ENCODE data around the gene GALNT9.
"Not testable (repeated sequence)": the region's sequence is repeated elsewhere in the genome, so short reads cannot be mapped to it uniquely, and the experiment has no call there.

Gene GALNT9

GRCh38 chr12:132196873-132197390 is 132.5 kb downstream of the GALNT9 start:
- DNase-seq (ENCODE audit: low read depth in 2 of 2), result no peak

DNA sequence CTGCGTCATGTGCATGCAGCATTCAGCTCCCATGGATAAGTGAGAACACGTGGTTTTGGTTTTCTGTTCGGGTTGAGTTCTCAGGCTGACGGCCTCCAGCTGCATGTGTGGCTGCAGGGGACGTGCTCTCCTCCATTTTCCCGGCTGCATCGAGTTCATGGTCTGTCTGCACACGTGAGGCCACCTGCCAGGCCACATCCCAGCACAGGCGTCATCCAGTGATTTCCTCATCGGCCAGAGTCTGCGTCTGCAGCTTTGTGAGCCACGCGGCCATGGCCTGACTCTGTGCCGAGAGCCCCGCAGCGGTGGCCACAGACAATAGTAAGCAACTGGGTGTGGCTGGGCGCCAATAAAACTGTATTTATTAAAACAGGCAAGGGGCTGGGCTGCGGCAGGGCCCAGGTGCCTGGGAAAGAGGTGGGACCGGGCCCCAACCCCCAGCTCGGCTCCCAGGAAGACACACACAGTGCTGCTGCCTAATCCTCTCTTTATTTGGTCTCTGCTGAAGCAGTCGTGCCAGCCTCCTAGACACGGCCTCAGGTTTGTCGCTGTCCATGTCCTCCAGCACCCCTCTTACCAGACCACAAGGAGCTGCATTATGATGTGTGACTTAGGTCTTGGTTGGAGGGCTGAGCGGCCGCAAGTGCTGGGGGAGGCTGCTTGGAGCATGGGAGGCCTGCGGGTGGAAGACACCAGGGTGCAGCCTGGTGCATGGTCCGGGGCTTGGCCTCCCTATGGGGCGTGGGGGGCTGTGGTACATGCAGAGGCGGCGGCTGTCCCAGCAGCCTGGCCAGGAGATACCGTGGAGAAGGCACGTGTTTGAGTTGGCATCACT is 133.1 kb downstream of the GALNT9 start:
- DNase-seq (ENCODE audit: low read depth in 2 of 2), result no peak

- DNase-seq (ENCODE audit: low read depth in 2 of 2), result not testable (repeated sequence)
Observed at GRCh38 chr12:132195242-132195641, 134.1 kb downstream of the GALNT9 start.

- no peak for DNase-seq (ENCODE audit: low read depth in 2 of 2)
Observed at GRCh38 chr12:132194556-132194955, 134.8 kb downstream of the GALNT9 start.

GRCh38 chr12:132194056-132194455 is 135.3 kb downstream of the GALNT9 start:
- DNase-seq (ENCODE audit: low read depth in 2 of 2), result no peak

GRCh38 chr12:132191715-132192553 is 137.5 kb downstream of the GALNT9 start:
- no peak for DNase-seq (ENCODE audit: low read depth in 2 of 2)

GRCh38 chr12:132190834-132191500 is 138.4 kb downstream of the GALNT9 start:
- no peak for DNase-seq (ENCODE audit: low read depth in 2 of 2)

GRCh38 chr12:132190012-132190755 is 139.2 kb downstream of the GALNT9 start:
- DNase-seq (ENCODE audit: low read depth in 2 of 2), result no peak

DNA sequence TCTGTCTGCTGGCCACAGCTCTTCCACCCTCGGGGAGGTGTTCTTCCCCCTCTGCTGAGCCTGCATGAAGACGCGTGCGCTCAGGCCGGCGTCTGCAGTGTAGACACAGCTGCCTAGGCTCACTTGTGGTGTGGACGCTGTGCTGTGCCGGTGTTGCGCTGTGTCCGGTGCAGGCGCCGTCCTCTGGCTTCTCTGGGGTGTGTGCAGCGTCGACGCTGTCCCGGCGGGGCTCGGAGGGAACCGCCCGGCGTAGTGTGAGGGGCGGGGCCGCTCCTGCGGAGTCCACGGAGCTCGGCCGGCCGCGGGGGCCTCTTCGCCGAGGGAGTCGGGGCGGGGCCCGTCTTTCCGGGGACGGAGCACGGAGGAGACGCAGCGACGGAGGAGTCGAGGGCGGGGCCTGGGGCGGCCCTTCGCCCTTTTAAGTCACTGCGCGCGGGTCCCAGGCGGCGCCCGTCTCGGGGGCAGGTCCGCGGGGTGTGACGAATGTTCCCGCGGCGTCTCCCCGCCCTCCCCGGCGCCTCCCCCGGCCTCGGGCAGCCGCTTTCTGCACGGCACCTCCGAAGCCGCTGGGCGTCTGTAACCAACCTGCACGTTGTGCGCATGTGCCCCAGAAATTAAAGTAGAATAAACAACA is 139.9 kb downstream of the GALNT9 start:
- peak; percentile 86 to 87 for DNase-seq (ENCODE audit: low read depth in 2 of 2)

DNA sequence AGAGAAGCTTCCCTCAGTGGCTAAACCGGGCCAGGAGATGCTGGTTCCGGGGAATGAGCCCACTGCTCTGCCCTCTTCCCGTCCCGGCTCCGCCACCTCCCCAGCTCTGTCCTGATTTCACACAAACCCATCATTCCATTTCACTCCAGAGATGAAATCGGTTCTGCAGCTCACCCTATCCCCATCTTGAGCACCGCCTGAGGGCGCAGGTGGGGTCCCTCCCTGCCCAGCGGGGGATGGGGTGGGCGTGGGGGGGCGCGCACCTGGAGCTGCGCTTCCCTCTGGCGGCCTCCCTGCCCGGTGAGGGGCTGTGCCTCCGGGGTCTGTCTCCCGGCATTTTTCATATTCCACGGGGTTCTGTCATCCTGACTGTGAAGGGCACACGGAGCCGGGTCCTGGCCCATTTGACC is 140.5 kb downstream of the GALNT9 start:
- DNase-seq (ENCODE audit: low read depth in 2 of 2), result no peak

DNA sequence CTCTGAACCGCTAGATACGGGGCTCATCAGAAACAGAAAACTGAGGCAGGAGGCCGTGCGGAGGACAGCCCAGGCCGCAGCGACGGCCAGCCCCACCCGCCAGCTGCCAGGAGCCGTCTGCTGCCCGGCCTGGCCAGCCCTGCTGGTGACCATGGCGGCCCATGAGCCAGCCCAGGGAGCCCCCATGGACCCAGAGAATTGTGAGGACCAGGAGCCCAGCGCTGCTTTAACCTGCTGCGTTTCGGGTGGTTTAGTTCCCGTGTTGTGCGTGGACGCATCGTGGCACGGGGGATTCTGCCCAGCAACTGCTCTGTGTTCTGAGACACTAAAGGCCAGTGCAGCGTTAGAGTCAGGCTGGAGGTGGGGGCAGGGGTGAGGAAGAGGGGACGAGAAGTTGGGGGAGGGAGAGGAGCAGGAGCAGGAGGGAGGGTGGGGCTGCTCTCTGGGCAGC is 140.9 kb downstream of the GALNT9 start:
- no peak for DNase-seq (ENCODE audit: low read depth in 2 of 2)

GRCh38 chr12:132187646-132188450 is 141.5 kb downstream of the GALNT9 start:
- no peak for DNase-seq (ENCODE audit: low read depth in 2 of 2)

- DNase-seq (ENCODE audit: low read depth in 2 of 2), result no peak
Observed at GRCh38 chr12:132186857-132187620, 142.3 kb downstream of the GALNT9 start.

DNA sequence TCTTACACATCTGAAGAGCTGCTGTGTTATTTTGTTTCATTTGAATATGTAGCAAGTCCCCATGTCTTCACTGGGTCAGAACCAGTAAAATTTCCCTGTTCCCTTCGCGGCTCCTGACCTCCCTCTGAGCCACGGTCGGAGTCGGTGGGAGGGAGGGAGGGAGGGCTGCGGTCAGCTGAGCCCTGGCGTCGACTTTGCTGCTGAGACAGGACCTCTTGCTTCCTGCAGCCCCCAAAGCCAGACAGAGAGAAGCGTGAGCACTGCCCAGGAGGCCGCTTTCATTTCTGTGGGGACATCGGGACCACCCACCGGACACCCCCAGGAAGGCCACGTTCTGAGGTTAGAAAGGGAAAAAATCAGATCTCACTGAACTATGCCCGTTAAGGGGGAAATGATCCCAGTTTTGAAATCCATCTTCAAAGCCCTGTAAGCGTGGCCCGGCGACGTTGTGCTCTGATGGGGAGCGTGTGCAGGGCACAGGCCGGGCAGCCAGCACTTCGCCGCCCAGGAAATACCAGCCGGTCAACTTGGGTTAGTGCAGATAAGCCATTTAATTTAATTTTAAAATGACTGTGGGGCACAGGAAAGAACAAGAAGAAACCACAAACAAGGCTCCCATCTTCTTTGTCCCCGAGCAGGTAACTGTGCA is 143.1 kb downstream of the GALNT9 start:
- DNase-seq (ENCODE audit: low read depth in 2 of 2), result no peak

DNA sequence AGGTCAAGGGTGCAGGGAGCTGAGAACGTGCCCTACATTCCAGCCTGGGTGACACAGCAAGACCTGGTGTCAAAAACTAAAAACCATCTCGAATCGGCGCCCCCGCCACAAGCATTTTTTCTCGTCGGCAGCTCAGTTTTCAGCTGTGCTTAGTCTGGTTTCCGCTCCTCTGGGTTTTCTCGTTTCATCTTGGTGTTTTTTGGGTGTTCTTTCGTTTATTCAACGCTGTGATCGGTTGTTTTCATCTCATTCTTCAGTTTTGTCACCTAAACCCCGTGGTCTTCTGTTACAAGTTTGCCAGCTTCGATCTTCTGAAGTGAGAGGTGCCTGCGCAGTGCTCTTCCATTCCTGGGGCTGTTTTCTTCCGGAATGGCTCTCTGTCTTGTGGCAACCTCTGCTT is 143.7 kb downstream of the GALNT9 start:
- DNase-seq (ENCODE audit: low read depth in 2 of 2), result no peak

- no peak for DNase-seq (ENCODE audit: low read depth in 2 of 2)
Observed at GRCh38 chr12:132182711-132183365, 146.6 kb downstream of the GALNT9 start.

- DNase-seq (ENCODE audit: low read depth in 2 of 2), result no peak
Observed at GRCh38 chr12:132182206-132182710, 147.1 kb downstream of the GALNT9 start.
